IPS-11a (cell line): Measurements from ENCODE around the gene CEP19.

Experiments used
- H3K4me3 ChIP-seq: one replicate; pipeline ENCODE4 v1.5.1; 2013; ENCODE audit warnings: low read depth, low read length, control low read depth

The CEP19 gene

GRCh38 chr3:196667056-196667825 lies 44.8 kb downstream of the CEP19 start:
- no peak overlapping the region for H3K4me3 ChIP-seq

GRCh38 chr3:196666001-196666867 lies 45.8 kb downstream of the CEP19 start:
- H3K4me3 ChIP-seq, result no peak overlapping the region

GRCh38 chr3:196662711-196663571 lies 49.1 kb downstream of the CEP19 start:
- no peak overlapping the region for H3K4me3 ChIP-seq

GRCh38 chr3:196662033-196662432 lies 50.0 kb downstream of the CEP19 start:
- no peak overlapping the region for H3K4me3 ChIP-seq

GRCh38 chr3:196661400-196661799 lies 50.6 kb downstream of the CEP19 start:
- H3K4me3 ChIP-seq, result no peak overlapping the region

- no peak overlapping the region for H3K4me3 ChIP-seq
Observed at GRCh38 chr3:196660381-196661166, 51.5 kb downstream of the CEP19 start.

GRCh38 chr3:196659901-196660351 lies 52.1 kb downstream of the CEP19 start:
- H3K4me3 ChIP-seq, result no peak overlapping the region
